OCI-LY1 (cell line): ENCODE results near the gene SESN1.
"Not testable (repeated sequence)": the region's sequence is repeated elsewhere in the genome, so short reads cannot be mapped to it uniquely, and the experiment has no call there.

Experiments
- H2AFZ ChIP-seq: fragments of 200-600 bp; sonication (generic), shearing (Covaris generic); 2 replicates; pipeline ENCODE4 v1.6.0; 2014; ENCODE audit warnings: antibody characterized with exemption, mild to moderate bottlenecking, low read length
- H3F3A ChIP-seq: fragments of 200-600 bp; sonication (generic), shearing (Covaris generic); 2 replicates; pipeline ENCODE4 v1.6.0; 2014; ENCODE audit warnings: mild to moderate bottlenecking, antibody characterized with exemption, low read length, moderate library complexity; ENCODE audit not compliant: insufficient read depth
- H3K27ac ChIP-seq: fragments of 200-600 bp; sonication (generic); 2 replicates; pipeline ENCODE4 v1.5.1; 2014; ENCODE audit warnings: low read length, mixed run types, mild to moderate bottlenecking, low read depth; ENCODE audit not compliant: poor library complexity, severe bottlenecking
- H3K27me3 ChIP-seq: fragments of 200-600 bp; sonication (generic); 2 replicates; pipeline ENCODE4 v1.6.0; 2014; ENCODE audit warnings: antibody characterized with exemption, mild to moderate bottlenecking, low read length, moderate library complexity; ENCODE audit not compliant: insufficient read depth
- H3K36me3 ChIP-seq: fragments of 200-600 bp; sonication (generic); 2 replicates; pipeline ENCODE4 v1.6.1; 2014; ENCODE audit warnings: mild to moderate bottlenecking, antibody characterized with exemption, low read length, moderate library complexity, mixed read lengths; ENCODE audit not compliant: insufficient read depth
- H3K4me1 ChIP-seq: fragments of 200-600 bp; sonication (generic); 2 replicates; pipeline ENCODE4 v1.5.1; 2014; ENCODE audit warnings: mild to moderate bottlenecking, low read length, moderate library complexity; ENCODE audit not compliant: insufficient read depth, severe bottlenecking
- H3K4me2 ChIP-seq: fragments of 200-600 bp; sonication (generic), shearing (Covaris generic); 2 replicates; pipeline ENCODE4 v1.6.1; 2014; ENCODE audit warnings: low read length
- H3K4me3 ChIP-seq: fragments of 200-600 bp; sonication (generic); 2 replicates; pipeline ENCODE4 v1.5.1; 2014; ENCODE audit warnings: low read length, low read depth, mild to moderate bottlenecking, mixed read lengths; ENCODE audit not compliant: poor library complexity, severe bottlenecking
- H3K79me2 ChIP-seq: fragments of 200-600 bp; shearing (Covaris generic); 2 replicates; pipeline ENCODE4 v1.6.1; 2016; ENCODE audit warnings: mixed run types, low read length, mixed read lengths; ENCODE audit not compliant: insufficient read depth
- H3K9ac ChIP-seq: fragments of 200-600 bp; sonication (generic), shearing (Covaris generic); 2 replicates; pipeline ENCODE4 v1.6.1; 2014; ENCODE audit warnings: mild to moderate bottlenecking, low read length, mixed read lengths
- H3K9me2 ChIP-seq: fragments of 200-600 bp; sonication (generic), shearing (Covaris generic); 2 replicates; pipeline ENCODE4 v1.6.1; 2014; ENCODE audit warnings: low read depth, mild to moderate bottlenecking, low read length, mixed read lengths
- H3K9me3 ChIP-seq: fragments of 200-600 bp; shearing (Covaris generic); 2 replicates; pipeline ENCODE4 v1.6.1; 2014; ENCODE audit warnings: low read length, mixed read lengths
- H4K20me1 ChIP-seq: fragments of 200-600 bp; sonication (generic), shearing (Covaris generic); 2 replicates; pipeline ENCODE4 v1.6.0; 2016; ENCODE audit warnings: mild to moderate bottlenecking, low read length; ENCODE audit not compliant: insufficient read depth
- CTCF ChIP-seq: fragments of 200-600 bp; sonication (generic), shearing (Covaris generic); IDR thresholded peaks from 2 replicates; pipeline ENCODE4 v1.5.1; 2017; ENCODE audit warnings: mild to moderate bottlenecking, antibody characterized with exemption, low read length, moderate library complexity, mixed read lengths
- EZH2 ChIP-seq: fragments of 200-600 bp; sonication (generic), shearing (Covaris generic); IDR thresholded peaks from 2 replicates; pipeline ENCODE4 v1.8.0; 2017; ENCODE audit warnings: borderline replicate concordance, mixed run types, mild to moderate bottlenecking, antibody characterized with exemption, low read length, moderate library complexity, mixed read lengths

SESN1 gene

GRCh38 chr6:108985301-108985700, 109.3 kb downstream of the SESN1 start:
- Histone ChIP-seq H3K4me3 (no peak overlapping the region), H3K9ac (no peak overlapping the region), H3K27me3 (no peaks in the 10 kb centered on the region), H3K36me3 (peaks cover 23% of the 10 kb centered on the region; the same call in 1 of the 2 replicates), H3F3A (no peaks in the 10 kb centered on the region), H3K9me2 (no peaks in the 10 kb centered on the region), H3K79me2 (no peaks in the 10 kb centered on the region), H2AFZ (no peak overlapping the region), H3K4me2 (no peak overlapping the region), H3K9me3 (no peaks in the 10 kb centered on the region), H3K27ac (no peak overlapping the region), H4K20me1 (no peaks in the 10 kb centered on the region), H3K4me1 (no peaks in the 10 kb centered on the region)
- TF ChIP-seq CTCF (no peak), EZH2 (no peak)

GRCh38 chr6:108983151-108983550, 111.5 kb downstream of the SESN1 start:
- no peaks in the 10 kb centered on the region for H3K79me2 ChIP-seq
- H4K20me1 ChIP-seq, result no peaks in the 10 kb centered on the region
- H2AFZ ChIP-seq, result no peak overlapping the region
- H3K36me3 ChIP-seq, result peaks cover 11% of the 10 kb centered on the region; the same call in 1 of the 2 replicates
- no peaks in the 10 kb centered on the region for H3K27me3 ChIP-seq
- no peak for TF ChIP-seq CTCF
- TF ChIP-seq EZH2, result no peak
- no peaks in the 10 kb centered on the region for H3K9me2 ChIP-seq
- no peaks in the 10 kb centered on the region for H3K9me3 ChIP-seq
- H3K4me1 ChIP-seq, result no peaks in the 10 kb centered on the region
- H3K27ac ChIP-seq, result no peak overlapping the region
- no peak overlapping the region for H3K9ac ChIP-seq
- H3K4me2 ChIP-seq, result no peak overlapping the region
- no peak overlapping the region for H3K4me3 ChIP-seq
- no peaks in the 10 kb centered on the region for H3F3A ChIP-seq

GRCh38 chr6:108982154-108983113, 112.2 kb downstream of the SESN1 start:
- H3K4me2 ChIP-seq, result no peak overlapping the region
- H4K20me1 ChIP-seq, result no peaks in the 10 kb centered on the region
- H3K36me3 ChIP-seq, result peaks cover 7% of the 10 kb centered on the region; the same call in 1 of the 2 replicates
- no peaks in the 10 kb centered on the region for H3K79me2 ChIP-seq
- no peaks in the 10 kb centered on the region for H3K4me1 ChIP-seq
- no peak overlapping the region for H3K9ac ChIP-seq
- no peaks in the 10 kb centered on the region for H3K9me3 ChIP-seq
- no peak overlapping the region for H3K27ac ChIP-seq
- no peaks in the 10 kb centered on the region for H3K9me2 ChIP-seq
- no peaks in the 10 kb centered on the region for H3F3A ChIP-seq
- no peak overlapping the region for H2AFZ ChIP-seq
- no peak overlapping the region for H3K4me3 ChIP-seq
- H3K27me3 ChIP-seq, result no peaks in the 10 kb centered on the region
- TF ChIP-seq CTCF (no peak), EZH2 (no peak)

- H3K27ac ChIP-seq, H3K9me2 ChIP-seq, H3K4me3 ChIP-seq, H3K79me2 ChIP-seq, H3K9ac ChIP-seq, H3K4me2 ChIP-seq, H3K4me1 ChIP-seq, H4K20me1 ChIP-seq, H2AFZ ChIP-seq, H3K36me3 ChIP-seq, H3K27me3 ChIP-seq, H3F3A ChIP-seq, H3K9me3 ChIP-seq: not testable (repeated sequence)
Measured at GRCh38 chr6:108978638-108979037, 116.0 kb downstream of the SESN1 start.
